GOT3 (cell line): ENCODE results near the gene HEATR5A.
"Not testable (repeated sequence)": the region's sequence is repeated elsewhere in the genome, so short reads cannot be mapped to it uniquely, and the experiment has no call there.

Experiments used
- DNase-seq: peaks from one replicate; lab custom pipeline; 2025; ENCODE audit warnings: mixed read lengths; lab: John Stamatoyannopoulos, UW

HEATR5A gene

DNA sequence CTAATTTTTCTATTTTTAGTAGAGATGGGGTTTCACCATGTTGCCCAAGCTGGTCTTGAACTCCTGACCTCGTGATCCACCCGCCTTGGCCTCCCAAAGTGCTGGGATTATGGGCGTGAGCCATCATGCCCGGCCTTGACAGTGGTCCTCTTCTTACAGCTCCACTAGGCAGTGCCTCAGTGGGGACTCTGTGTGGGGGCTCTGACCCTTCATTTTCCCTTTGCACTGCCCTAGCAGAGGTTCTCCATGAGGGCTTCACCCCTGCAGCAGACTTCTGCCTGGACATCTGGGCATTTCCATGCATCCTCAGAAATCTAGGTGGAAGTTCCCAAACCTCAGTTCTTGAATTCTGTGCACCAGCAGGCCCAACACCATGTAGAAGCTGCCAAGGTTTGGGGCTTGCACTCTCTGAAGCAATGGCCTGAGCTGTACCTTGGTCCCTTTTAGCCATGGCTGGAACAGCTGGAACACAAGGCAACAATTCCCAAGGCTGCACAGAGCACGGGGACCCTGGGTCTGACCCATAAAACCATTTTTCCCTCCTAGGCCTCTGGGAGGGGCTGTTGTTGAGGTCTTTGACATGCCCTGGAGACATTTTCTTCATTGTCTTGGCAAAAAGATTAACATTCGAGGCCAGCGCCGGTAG is 90.4 kb downstream of the HEATR5A start:
- DNase-seq, result not testable (repeated sequence)

DNA sequence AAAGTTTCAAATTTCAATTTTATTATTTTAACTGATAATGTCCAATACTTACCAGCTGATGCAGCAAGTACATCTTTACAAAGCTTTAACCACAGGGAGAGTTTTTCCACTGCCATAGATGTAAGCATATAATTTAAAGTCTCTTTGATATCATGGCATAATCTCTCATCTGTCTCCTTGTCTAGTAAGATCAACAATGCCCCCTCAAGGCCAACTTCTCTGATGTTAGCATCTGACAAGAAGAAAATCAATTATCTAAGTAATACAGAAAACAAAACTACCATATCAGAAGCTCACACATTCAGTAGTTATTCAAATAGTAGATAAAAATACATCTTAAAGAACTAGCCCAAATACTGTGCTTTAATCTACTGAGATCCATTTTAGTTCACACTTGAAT is 94.2 kb downstream of the HEATR5A start:
- DNase-seq, result no peak

DNA sequence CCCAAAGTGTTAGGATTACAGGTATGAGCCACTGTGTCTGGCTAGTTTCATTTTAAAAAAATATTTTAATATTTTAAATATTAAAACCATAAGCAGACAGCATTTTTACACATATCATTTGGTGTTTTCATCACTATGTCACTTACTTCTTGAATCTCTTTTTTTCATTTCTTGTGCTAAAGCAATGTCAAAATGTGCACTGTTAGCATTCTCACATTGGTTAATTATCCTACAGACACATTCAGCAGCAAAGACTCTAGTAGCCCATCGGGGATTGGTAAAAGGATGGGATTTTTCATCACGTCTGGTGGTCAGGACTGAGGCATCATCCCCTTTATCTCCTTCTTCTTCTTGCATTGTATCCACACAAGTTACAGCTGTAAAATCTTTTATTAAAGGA is 96.9 kb downstream of the HEATR5A start:
- DNase-seq, result no peak

DNA sequence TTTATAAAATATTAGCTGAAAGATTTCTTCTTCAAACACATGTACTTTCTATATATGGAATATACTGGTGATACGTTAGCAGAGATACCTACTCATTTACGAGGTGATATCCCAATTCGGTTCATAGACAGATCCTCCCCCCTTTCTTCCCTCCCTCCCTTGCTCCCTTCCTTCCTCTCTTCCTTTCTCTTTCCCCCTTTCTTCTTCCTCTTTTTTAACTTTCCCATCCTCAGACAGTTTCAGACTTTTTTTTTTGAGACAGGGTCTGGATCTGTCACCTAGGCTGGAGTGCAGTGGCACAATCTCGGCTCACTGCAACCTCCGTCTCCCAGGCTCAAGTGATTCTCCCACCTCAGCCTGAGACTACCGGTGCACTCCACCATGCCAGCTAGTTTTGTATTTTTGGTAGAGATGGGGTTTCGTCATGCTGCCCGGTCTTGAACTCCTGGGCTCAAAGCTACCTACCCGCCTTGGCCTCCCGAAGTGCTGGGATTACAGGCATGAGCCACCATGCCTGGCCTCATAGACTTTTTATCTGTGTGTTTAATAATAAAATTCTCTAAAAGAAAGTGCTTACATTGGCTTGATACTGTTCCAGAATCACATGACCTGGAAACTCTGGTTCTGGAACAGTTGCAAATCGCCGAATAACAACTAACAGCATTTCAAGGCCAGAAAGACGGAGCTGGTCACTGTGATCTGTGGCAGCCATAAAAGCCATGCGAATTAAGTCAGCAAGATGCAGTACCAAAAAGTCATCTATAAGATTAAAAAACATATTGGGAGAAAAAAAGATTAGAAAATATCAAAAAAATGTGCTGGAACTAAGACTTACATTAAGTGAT is 99.2 kb downstream of the HEATR5A start:
- no peak for DNase-seq

DNA sequence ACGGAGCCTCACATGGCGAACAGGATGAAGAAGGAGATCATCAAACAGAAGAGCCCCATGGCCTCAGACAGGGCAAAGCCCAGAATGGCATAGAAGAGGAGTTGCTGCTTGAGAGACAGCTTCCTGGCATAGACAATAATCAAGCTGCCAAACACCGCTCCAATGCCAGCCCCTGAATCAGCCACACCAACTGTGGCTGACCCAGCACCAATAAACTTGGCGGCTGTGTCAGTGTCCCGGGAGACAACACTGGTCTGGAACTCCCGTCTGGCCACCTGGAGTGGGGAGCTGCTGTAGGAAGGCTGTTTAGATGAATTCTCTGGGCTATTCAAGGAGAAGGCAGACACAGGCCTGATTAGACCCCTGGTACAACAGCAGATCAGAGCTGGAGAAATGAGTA is 100.1 kb downstream of the HEATR5A start:
- DNase-seq, result no peak

DNA sequence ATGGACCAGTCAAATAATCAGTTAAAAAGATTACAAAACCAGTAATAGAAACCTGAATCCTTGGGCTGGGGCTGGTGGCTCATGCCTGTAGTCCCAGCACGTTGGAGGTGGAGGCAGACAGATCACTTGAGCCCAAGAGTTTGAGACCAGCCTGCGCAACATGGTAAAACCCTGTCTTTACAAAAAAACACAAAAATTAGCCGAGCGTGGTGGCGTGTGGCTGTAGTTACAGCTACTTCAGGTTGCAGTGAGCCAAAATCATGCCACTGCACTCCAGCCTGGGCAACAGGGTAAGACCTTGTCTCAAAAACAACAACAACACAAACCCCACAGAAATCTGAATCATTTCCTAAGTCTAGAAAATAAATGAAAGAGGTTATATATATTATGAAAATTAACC is 100.6 kb downstream of the HEATR5A start:
- DNase-seq, result no peak

DNA sequence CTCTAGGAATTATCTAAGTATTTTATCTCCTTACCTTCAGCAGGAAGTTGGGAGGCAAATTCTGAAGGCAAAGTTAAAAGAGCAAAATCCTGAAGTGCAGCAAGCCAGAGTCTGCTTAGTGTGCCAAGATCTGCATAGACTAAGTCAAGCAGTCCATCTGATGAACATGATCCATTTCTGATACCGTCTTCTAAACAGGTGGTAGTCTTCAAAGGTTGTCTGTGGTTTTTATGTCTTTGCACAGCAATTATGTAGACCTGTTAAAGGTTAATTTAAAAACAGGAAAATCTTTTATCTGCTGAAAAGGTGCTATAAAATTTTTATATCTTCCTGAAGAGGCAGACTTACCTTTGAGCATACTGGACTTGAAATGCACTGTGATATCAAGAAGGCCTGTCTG is 107.4 kb downstream of the HEATR5A start:
- no peak for DNase-seq

DNA sequence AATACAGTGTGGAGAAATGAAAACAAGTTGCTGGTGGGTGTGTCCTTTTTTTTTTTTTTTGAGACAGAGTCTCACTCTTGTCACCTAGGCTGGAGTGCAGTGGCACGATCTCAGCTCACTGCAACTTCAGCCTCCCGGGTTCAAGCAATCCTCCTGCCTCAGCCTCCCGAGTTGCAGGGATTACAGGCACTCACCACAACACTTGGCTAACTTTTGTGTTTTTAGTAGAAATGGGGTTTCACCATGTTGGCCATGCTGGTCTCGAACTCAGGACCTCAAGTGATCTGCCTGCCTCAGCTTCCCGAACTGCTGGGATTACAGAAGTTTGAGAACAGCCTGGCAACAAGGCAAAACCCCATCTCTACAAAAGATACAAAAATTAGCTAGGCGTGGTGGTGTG is 108.0 kb downstream of the HEATR5A start:
- not testable (repeated sequence) for DNase-seq

DNA sequence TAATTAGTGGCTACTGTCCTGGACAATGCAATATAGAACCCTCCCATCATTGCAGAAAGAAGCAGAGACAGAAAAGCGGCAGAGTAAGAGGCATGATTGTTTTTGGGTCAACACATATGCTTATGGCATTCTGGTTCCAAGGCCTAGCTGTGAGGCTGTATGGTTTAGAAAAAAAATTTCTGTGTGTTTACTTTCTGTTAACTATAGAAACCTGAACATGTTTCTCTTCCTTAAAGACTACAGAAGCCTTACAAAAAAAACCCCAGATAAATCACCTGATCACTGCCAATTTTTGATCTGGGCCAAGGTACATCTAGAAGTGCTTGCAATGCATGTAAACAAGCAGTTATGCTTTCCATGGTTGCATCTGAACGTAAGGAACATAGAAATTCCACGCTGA is 112.7 kb downstream of the HEATR5A start:
- no peak for DNase-seq

DNA sequence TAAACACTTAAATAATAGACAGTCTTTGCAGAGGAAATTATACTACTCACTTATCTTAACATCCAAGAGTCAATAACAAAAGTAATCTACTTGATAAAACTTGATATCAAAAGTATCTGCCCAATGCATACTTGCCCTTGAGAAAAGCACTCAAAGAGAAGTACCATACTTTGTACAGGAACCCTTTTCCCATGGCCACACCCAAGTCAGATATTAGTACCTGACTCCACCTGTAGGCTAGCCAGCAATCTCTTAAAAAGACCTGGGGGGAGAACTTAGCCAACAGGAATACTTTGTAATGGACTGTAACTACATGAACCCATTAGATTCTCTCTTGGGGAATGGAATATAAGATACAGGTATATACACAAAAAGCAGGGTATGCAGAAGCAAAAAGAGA is 113.2 kb downstream of the HEATR5A start:
- DNase-seq, result no peak

DNA sequence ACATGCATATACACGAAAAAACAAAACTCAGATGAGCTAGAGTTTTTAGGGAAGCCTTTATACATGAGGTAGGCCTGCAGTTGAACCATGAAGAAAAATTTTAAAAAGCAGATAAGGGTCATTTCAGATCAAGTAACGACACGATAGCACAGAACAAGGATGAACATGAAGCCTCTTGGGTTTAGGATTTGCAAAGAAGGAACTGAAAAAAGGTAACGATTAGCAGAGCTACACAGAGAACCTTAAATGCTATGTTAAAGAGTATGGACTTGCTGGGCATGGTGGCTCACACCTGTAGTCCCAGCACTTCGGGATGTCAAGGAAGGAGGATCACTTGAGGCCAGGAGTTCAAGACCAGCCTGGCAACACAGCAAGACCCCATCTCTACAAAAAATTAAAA is 116.7 kb downstream of the HEATR5A start:
- no peak for DNase-seq

DNA sequence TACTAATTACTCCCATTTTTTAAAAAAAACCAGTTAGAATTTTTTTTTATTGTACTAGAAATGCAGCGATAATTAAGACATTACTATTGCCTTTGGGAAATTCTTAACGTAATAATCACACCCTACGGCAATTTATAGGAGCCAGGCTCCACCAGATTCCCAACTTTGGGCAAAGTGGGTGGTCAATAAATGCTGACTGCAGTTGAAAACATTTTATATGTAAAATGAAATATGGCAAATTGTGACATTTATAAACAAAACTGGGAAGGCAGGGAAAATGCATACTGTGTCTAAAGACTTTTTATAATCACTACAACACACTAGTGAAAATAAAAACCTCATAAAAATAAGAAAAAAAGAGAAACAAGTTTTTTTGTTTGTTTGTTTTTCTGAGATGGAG is 119.5 kb downstream of the HEATR5A start:
- no peak for DNase-seq

DNA sequence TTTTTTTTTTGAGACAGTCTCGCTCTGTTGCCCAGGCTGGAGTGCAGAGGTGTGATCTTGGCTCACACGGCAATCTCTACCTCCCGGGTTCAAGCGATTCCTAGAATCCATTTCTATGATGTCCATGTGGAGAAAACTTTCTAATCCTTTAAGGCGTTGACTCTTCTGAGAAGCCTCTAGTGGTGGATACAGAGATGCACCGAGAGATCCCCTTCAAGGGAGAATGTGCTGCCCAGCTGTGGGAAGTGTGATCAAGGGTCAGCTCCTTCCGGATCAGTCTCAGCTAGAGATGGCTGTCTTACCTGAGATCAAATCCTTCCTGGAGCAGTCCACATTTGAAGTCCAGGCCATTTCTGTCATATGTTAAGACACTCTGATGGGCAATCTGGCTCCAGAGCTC is 120.1 kb downstream of the HEATR5A start:
- DNase-seq, result no peak

DNA sequence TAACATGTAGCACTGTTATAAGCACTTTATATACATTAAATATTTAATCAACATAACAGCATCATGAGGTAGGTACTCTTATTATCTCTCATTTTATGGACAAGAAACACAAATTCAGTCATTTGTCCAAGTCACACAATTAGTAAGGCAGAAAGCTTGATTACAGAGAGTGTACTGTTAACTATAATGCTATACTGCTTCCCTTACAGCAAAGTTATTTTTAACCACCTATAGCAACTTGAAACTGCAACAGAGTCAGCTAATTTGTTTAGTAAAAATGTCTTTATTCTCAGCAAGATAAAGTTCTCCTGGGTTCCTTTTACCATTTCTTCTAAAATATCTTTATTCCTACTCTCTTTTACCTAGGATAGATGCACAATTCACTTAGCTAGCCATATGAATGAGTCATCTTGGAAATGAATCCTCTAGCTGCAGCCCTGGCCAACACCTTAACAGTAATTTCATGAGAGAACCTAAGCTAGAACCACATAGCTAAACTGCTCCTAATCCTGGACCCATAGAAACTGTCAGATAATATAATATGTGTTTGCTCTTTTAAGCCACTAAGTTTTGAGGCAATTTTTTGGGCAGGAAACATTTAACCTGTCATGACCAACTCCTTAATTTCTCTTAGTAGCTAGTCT is 122.5 kb downstream of the HEATR5A start:
- no peak for DNase-seq

DNA sequence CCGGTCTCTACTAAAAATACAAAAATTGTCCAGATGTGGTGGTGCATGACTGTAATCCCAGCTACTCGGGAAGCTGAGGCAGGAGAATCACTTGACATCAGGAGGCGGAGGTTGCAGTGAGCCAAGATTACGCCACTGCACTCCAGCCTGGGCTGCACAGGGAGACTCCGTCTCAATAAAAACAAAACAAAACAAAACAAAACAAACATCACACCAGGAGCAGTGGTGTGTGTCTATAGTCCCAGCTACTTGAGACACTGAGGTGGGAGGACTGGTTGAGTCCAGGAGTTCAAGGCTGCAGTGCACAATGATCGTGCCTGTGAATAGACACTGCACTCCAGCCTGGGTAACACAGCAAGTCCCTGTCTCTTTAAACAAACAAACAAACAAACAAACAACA is 123.2 kb downstream of the HEATR5A start:
- no peak for DNase-seq

DNA sequence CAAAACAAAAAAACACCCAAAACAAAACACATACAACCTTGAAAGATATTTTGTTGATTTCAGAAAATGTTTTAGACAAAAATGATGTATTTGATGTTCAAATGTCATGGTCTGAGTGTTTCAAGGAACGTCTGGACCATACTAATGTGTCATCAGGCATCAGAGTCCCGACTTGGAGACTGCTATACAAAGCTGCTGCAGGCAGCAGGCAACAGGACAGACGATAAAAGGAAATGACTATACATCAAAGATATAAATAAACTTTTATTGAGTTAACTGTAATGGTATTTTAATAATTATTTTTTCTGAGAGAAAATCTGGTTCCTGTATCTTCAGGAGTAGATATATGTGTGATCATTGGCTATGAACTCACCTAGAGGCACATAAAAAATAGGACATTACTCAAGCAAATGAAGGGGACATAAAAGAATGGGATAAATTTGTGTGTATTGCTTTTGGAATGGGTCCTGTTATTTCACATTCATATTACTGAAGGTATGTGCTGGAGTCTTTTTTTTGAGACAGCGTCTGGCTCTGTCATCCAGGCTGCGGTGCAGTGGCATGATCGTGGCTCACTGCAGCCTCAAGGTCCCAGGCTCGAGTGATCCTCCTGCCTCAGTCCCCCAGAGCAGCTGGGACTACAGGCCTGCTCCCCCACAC is 125.5 kb downstream of the HEATR5A start:
- DNase-seq, result no peak

DNA sequence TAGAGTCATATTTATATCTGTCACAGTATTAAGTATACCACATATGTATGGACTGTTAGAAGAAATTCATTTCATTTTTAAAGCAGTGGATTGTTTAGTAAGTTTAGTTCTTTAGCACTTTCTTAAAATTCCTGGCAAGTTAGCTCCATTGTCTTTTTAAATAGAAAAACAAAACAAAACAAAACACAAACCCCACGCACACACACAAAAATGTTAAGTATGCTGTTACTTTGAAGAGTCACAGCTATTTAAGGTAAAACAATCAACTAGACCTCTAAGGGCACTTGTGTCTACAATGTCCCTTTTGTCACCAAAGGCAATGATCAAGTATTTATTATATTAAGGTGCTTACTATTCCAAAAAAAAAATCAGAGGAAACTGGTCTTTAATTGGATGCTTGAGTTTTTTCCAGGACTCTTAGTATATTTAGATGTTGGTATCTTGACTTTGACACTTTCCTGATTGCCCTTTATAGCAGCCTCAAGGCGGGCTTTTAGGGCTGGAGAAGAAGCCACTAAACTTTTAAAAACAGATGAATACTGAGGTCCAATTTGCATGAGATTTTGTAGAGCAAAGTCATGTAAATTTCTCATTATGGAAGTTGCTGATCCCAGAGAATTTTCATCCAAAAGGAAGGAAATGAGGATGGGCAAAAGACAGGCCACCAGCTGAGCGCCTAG is 127.3 kb downstream of the HEATR5A start:
- DNase-seq, result no peak

DNA sequence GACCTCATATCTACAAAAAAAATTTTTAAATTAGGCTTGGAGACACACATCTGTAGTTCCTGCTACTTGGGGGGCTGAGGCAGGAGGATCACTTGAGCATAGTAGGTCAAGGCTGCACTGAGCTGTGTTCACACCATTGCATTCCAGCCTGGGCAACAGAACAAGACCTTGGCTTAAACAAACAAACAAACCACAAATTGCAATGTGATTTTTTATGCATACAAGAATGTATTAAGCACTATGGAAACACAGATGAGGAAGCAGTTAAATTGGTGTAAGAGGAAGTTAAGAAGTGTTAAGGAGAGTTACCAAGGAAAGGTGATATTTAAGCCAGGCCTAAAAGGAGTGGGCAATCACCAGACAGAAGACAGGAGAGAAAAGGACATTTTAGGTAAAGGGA is 129.1 kb downstream of the HEATR5A start:
- no peak for DNase-seq

DNA sequence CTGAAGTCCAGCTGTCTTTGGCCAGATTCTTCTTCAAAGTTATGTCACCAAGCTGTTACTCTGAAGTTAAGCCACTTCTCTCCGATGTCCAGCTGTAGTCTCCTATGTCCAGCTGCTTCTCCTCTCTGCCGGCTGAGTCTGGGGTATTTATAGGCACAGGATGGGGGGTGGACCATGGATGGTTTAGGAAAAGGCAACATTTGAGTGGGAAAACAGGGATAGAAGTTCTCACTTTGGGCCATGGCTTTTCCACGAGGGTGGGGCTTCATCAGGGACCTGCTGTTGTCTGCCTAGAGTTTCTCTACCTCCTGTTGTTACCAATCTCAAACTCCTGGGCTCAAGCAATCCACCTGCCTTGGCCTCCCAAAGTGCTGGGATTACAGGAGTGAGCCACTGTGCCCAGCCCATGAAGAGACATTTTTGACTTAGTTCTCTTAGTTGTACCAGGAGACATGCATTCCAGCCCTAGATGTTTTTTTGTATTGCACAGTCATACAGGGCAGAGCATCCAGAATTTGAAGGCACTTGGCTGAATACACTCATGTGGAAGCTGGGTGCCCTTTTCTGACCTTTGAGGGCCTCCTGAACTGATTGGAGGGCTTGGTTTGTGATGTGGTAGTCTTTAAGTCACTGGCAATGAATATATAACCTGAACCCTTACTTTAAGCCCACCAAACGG is 132.9 kb downstream of the HEATR5A start:
- no peak for DNase-seq

DNA sequence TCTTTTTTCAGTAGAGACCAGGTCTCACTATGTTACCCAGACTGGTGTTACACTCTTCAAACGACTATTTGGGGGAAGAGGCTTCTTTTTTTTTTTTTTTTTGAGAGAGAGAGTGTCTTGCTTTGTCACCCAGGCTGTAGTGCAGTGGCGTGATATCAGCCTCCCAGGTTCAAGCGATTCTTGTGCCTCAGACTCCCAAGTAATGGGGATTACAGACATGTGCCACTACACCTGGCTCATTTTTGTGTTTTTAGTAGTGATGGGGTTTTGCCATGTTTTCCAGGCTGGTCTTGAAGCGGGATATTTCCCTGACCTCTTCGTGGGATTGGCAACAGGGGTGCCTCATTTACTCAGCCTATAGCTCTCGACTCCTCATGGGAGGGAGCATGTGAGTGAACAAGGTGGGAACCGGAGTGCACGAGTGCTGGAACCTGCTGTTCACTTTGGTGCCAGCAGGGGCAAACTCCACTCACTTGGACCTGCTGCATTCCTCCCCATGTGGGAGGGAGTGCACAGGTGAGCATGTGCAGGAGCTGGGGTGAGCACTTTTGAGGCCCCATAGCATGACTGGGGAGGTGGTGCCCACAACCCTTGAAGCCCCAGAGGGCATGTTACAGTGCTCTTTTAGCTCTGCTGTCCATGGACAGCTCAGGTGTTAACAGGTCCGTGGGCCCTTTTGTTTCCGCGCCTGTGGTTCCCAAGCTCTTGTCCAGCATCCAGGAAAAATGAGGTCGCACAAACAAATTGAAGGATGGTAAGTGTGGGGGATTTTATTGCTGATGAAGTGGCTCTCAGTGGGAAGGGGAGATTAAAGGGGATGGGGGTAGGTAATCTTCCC is 133.7 kb downstream of the HEATR5A start:
- no peak for DNase-seq
